Activated CD4-positive, alpha-beta T cell treated with anti-CD3 and anti-CD28 coated beads for 4 hours (primary cell): ENCODE data around the gene NOTCH3.

Source experiments
- DNase-seq, 2 donors: peaks; one replicate each; pipeline ENCODE4 v3.0.0-alpha.2; 2020

NOTCH3 gene

GRCh38 chr19:15195371-15196334, 5.1 kb downstream of the NOTCH3 start:
- peak in 1 of 2 donors; percentile 39 for DNase-seq

- no peak for DNase-seq
These were observed 5.9 kb downstream of the NOTCH3 start for GRCh38 chr19:15194938-15195337.

- no peak for DNase-seq
These were observed 8.8 kb downstream of the NOTCH3 start for GRCh38 chr19:15191982-15192381.

GRCh38 chr19:15191514-15191913, 9.3 kb downstream of the NOTCH3 start:
- no peak for DNase-seq

- DNase-seq, result no peak
These were observed 11.9 kb downstream of the NOTCH3 start for GRCh38 chr19:15188851-15189250.

- DNase-seq, result no peak
These were observed 13.5 kb downstream of the NOTCH3 start for GRCh38 chr19:15187026-15188007.

- DNase-seq, result no peak
These were observed 15.6 kb downstream of the NOTCH3 start for GRCh38 chr19:15185188-15185587.

GRCh38 chr19:15184776-15185175, 16.0 kb downstream of the NOTCH3 start:
- no peak for DNase-seq

- no peak for DNase-seq
These were observed 19.4 kb downstream of the NOTCH3 start for GRCh38 chr19:15181394-15181793.

- no peak for DNase-seq
These were observed 20.1 kb downstream of the NOTCH3 start for GRCh38 chr19:15180451-15181390.

- no peak for DNase-seq
These were observed 22.0 kb downstream of the NOTCH3 start for GRCh38 chr19:15178629-15179308.

- peak; percentile 74 to 80 for DNase-seq
These were observed 23.3 kb downstream of the NOTCH3 start for GRCh38 chr19:15177269-15178116.

- DNase-seq, result no peak
These were observed 25.2 kb downstream of the NOTCH3 start for GRCh38 chr19:15175609-15176008.

- no peak for DNase-seq
These were observed 26.9 kb downstream of the NOTCH3 start for GRCh38 chr19:15173746-15174404.

GRCh38 chr19:15170345-15170744, 30.4 kb downstream of the NOTCH3 start:
- DNase-seq, result no peak

- DNase-seq, result no peak
These were observed 31.1 kb downstream of the NOTCH3 start for GRCh38 chr19:15169541-15170285.

- no peak for DNase-seq
These were observed 34.1 kb downstream of the NOTCH3 start for GRCh38 chr19:15166700-15167099.

GRCh38 chr19:15161028-15161984, 39.5 kb downstream of the NOTCH3 start:
- no peak for DNase-seq
